NT2/D1 (cell line): ENCODE data around the gene MMP15.

Experiments used
- SUZ12 ChIP-seq: IDR thresholded peaks from 2 replicates; pipeline ENCODE4 v1.6.1; 2011; ENCODE audit not compliant: insufficient read length, insufficient read depth; ENCODE audit errors: extremely low read depth
- ZNF274 ChIP-seq: IDR thresholded peaks from 2 replicates; pipeline ENCODE4 v1.6.1; 2011; ENCODE audit warnings: mild to moderate bottlenecking, low read depth, low read length

DNA sequence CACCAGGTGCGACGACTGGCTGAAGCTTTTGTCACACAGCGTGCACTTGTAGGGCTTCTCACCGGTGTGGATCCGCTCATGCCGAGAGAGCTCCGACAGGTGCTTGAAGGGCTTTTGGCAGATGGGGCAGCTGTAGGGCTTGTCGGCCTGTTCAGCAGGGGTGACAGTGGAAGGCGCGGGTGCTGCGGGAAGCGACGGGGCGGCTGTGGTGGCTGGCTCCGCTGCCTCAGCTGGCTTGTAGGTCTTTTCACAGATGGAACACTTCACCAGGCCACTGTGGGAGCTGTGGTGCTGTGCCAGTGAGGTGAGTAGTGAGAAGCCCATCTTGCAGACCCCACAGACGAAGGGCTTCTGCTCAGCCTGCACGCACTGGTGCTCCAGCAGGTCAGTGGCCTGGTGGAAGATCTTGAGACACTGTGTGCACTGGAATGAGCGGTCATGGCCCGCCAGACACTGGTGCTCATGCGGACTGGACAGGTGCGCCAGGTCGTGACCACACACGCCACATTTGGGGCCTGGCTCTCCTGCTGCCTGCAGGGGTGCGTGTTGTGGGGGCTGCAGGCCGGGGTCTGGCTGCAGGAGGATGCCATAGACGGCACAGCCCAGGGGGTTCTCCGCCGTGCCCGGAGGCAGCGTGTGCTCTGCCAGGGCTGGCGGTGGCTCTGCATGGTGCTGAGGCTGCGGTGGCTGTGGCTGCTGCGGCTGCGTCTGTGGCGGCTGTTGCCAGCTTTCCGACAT lies 27.9 kb upstream of the MMP15 start:
- no peak for TF ChIP-seq SUZ12
- TF ChIP-seq ZNF274 = no peak
